AG20443 (cell line): ENCODE measurements around the gene DUSP23.

Experiments used
- DNase-seq: peaks from one replicate; pipeline ENCODE4 v3.0.0; 2012; ENCODE audit warnings: low spot score, mixed read lengths

DUSP23 gene

DNA sequence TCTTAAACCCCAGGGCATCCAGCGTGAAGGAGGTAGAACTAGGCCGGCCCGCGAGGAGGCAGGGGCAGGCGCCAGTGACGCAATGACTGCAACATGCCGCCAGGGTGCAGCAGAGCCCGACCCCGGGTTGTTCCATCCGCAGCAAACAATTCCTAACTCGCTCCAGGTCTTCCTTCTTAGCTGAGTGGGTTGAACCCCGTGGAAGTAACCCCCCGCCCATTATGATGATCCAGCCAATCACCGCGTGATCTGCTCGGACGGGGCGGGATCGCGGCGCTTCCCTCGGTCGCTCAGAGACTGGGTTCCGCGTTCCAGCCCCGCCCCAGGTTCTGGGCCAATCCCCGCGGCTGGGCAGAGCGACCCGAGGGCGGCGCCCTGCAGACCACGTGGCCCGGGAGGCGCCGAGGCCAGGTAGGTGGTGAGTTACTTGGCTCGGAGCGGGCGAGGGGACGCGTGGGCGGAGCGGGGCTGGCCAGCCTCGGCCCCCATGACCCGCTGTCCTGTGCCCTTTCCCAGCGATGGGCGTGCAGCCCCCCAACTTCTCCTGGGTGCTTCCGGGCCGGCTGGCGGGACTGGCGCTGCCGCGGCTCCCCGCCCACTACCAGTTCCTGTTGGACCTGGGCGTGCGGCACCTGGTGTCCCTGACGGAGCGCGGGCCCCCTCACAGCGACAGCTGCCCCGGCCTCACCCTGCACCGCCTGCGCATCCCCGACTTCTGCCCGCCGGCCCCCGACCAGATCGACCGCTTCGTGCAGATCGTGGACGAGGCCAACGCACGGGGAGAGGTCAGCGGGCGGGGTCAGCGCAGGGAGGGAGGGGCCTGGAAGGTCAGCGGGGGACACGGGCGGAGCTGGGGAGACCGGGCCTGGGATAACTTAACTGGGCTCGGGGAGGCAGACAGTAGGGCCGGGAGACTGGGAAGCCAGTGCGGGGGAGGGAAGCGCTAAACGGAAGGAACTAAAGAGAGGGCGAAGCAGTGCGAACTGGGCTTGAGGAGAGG lies at the start of gene DUSP23:
Gene DUSP23 (plus strand): TSS at position 380 of the 1,000 bp plus-strand sequence. CDS start 139 bp downstream, at position 519.
- DNase-seq: peak; percentile 99

DNA sequence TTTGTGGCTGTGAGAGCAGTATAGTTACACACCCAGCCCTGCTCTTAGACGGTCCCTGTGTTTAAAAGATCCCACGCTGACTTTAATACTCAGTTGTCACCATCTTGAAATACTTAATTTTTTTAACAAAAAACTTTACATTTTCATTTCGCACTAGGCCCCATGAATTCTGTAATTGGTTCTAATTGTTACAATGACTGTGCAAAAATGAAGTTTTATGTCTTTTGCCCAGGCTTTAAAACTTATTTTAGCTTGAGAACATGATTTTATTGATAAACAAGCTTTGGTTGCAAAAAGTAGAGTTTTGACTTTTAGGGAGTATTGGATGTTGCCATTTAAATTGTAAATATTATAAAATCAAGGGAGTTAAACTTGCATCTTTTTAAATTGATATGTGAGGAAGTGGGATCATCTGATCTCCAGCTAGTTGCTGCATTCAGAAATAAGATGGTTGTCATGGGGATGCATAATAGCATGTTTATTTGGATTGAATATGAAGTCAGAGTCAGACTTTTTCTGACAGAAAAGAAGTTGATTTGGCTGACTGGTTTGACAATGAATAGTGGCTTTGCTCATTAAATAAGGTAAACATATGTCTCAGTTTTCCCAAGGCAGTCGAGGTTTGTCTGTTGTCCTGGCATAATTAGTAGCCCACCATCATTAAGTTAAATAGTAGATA lies 43.4 kb upstream of the DUSP23 start:
- no peak for DNase-seq

DNA sequence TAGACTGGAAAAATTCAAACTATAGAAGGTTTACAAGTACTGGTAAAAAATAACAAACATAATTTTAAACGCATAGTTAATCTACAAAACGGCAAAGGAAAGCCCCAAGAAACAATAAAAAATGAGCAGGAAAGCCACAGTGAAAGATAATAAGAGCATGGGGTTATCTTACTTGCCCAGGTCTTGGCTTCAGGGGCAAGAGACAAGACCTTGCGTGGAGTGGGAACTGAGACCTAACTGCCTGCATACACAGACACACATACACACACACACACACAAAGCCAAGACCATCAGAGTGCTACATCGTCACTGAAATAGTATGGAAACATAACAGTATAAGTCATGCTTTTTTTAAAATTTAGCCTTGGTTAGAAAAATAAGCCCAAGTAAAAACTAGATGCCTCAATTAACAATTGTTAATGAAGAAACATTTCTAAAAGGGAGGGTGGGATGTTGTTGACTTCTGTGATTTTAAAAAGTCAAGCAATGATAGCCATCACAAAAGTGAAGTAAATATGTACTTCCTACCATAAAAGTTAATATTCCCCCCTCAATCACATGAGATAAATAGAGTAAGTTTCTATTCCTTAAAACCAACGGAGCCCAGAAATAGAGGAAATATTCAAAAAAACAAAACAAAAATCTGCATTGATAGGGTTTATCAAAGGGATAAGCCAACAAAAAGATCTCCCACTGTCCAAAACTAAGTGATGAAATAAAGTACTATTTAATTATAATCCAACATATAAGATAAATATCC lies 36.9 kb upstream of the DUSP23 start:
- no peak for DNase-seq

DNA sequence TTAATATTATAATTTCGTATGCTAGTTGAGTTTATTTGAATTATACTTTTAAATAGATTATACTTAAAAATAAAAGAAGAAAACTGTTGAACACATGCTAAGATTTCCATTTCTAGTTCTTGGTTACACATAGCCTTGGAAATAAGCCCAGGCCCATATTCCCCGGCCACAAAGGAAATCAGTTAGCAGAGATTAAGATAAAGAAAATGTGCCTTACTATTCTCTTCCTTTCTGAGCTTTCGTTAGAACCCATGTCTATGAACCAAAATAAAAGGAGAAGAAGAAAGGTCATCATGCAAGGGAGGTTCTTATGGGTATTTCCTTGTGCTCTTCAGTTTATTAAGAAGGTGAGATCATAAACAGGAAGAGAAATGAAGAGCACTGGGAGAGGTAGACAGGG lies 34.1 kb upstream of the DUSP23 start:
- DNase-seq: no peak

DNA sequence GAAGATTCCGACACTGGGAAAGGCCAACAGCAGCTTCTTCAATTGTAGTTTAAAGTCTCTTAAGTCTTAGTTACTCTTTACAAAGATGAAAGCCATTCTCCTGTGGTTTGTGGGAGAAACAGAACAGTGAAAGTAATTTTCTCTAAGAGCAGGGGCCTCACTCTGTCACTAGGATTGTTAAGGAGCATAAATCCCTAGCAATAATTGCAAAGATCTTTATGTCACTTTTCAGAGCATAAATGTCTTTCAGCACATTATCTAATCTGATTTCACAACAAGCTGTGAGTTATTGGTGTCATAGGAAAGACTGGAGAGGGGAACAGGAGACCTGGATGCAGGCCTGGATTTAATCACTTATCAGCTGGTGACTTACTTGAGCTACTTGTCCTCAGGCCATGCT lies 32.4 kb upstream of the DUSP23 start:
- DNase-seq: no peak

DNA sequence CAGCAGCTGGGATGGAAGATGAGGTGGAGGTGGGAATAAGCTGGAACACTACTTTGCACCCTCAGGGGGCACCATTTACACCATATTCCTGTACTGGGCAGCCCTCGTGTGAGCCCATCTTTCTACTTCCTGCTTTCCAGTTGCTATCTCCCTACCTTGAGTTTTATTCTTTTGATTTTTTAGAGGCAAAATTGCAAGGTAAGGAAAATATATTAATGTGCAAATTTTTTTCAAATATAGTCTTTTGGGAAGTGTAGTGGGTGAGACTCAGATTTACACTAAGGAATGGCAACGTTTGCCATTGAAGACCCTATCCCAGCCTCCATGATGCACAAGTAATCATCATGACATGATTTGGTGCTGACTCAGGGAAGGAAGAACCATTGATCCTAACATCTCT lies 31.1 kb upstream of the DUSP23 start:
- no peak for DNase-seq

DNA sequence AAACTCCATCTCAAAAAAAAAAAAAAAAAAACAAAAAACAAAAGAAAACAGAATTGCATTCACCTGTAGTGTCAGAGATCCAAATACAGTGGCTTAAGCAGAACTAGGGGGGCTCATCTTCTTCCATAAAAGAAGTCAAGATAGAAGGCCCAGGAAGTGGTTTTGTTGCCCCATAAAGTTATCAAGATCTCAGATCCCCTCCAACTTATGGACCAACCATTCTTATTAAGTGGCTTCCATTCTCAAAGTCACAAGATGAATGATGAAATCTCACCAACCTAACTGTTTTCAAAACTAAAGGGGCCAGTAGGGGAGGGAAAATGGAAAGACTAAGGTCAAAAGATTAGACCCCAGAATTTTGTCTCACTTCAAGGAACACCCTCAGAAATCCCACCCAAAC lies 30.1 kb upstream of the DUSP23 start:
- no peak for DNase-seq

DNA sequence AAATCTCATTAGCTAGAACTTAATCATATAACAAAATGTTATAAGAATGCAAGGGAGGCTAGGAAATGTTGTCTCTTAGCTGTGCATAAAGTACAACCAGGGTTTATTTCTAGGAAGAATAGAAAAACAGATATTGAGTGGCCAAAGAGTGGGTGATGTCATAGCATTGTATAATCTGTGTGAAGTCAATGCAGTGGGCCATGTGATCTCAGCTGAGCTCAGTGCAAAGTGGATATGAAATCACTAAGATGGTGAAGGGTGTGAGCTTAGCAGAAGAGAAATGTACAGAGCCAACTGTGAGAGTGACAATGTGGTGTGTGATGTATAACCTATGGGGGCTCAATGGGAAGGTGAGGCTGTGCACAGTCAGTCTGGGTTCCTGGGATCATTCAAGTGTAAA lies 29.7 kb upstream of the DUSP23 start:
- DNase-seq: no peak

DNA sequence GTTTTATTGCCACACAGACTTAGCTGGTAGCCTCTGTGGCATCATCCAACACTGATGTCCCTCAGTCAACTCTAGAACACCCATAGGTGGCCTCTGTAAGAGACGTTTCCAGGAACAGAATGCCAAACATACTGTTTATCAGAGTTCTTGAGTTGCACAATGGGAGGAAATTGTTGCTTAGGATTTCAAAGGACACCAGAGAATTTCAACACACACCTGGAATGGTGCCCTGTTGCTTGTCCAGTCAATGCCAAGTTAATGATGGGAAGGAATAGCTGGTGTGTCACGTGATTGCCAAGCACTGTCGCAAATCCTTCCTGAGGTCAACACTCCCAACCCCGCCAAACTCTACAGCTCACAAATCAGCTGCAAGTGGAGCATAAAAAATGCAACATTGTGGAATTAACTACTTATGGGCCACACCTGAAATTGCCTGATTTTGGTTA lies 28.6 kb upstream of the DUSP23 start:
- peak; percentile 64 for DNase-seq

DNA sequence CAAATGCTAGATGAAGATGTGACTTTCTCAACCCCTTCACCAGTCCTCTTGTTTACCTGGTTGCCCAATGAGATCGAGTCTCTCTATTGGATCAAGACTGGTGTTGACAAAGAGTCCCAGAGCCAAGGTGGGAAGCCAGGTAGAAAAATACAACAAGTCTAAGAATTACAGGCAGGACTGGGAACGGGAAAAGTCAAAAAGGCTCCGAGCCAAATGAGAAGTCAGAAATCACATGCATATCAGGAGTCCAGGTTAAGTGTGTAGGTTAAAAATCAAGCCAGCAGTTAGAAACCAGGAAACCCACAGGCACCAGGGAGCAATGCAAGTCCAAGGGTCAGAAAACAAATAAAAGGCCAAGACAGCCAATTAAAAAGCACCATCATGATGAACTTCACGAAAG lies 27.4 kb upstream of the DUSP23 start:
- no peak for DNase-seq

DNA sequence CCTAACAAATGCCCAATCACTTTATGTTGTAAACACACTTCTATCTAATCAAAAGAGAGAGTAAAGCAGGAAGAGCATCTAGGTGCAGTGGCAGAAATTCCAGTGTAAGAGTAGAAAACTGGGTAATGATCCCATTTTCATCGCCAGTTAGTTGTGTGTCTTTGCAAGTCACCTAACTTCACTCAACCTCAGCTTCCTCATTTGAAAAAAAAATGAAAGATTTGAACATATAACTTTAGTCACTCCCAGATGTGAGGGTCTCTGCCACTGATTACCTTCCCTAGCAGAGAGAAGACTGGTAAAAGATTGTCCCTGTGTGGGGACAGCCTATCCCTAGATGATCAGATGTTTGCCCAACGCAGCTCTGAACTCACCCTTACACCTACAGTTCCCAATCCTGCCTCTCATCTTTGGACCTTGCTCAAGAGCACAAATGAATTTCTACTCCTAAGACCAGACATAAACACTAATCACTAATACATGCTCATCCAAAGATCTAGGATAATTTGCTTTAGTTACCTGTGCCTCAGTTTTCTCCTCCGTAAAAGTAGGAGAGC lies 25.2 kb upstream of the DUSP23 start:
- no peak for DNase-seq

DNA sequence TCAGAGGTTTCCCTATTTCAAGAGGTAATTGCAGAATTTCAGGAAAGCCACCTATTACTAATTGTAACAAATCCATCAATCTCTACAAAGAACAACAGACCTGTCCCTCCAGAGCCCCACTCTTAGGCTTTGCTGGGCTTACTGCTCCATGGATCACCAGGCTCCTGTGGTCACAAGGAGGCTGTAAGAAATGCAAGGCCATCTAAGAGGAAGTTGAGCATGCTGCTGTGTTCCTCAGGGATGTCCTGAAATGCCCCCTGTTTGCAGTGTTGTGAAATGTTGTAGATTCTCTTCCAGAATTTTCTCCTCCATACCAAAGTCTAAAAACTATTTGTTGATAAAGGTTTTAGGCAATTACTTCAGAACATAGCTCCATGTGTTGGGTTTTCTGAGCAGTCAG lies 24.4 kb upstream of the DUSP23 start:
- peak; percentile 33 for DNase-seq

DNA sequence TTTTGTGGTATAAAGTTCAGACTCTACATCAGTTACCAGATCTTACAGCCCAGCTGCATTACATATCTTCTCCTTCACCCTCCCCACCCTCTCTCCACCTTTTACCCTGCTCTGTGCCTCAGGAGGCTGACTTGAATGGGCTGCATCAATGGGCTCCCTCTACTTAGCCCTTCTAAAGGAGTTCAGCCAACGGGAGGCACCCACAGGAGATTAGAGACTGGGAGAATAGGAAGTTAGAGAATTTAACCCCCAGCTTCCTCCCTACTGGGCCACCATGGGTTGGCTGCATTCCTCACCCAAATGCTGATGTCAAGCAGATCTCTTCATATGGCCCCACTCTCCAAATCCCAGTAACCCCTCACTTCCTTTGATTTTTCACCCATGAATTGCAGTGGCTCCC lies 17.1 kb upstream of the DUSP23 start:
- no peak for DNase-seq

DNA sequence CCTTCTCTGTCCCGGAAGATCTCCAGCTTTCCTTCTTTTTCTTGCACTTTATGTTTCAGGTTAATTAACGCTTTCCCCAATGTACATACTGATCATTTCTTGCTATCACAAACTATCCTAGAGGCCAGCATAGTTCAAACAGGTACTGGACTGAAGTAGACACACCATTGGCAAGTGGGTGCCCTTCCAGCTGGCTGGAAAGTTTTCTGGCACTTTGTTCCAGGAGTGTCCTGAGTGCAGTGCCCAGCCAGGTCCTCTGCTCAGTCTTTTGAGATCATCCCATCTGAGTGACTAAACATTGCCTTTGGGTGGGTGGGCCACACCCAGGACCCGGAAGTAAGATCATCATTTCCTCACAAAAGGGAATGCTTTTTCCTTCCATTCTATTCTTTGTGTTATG lies 15.0 kb upstream of the DUSP23 start:
- DNase-seq: no peak

DNA sequence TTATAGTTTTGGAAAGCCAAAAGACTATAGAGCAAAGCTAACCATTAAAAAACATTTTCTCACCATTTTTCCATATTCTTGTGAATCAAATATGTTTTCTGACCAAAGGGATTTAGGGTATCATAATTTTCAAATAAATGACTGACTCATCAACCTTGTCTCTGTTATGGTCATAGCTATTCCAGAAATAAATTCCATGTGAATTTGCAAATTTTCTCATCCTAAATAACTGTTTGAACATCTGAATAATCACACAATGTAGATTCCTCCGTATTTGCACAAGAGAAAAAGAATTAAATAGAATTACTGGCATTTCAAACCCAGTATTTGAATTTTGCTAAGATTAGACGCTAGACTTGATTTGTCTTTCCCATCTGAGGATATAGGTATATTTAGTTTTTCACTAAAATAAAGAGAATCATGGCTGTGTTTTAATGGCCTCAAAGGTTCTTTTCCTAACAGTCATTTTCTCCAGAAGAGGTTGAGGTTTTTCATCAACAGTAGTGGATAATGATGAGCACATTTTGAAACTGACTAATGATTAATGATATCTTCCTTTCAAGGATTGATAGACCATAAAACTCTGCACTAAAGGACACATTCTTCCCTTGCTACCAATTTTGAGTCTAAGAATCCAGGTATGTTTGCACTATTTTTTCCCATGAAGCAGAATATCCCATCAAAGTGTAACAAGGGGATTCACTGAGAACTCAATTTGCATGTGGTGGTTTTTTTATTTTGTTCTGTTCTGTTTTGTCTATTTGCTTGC lies 9.5 kb upstream of the DUSP23 start:
- no peak for DNase-seq

DNA sequence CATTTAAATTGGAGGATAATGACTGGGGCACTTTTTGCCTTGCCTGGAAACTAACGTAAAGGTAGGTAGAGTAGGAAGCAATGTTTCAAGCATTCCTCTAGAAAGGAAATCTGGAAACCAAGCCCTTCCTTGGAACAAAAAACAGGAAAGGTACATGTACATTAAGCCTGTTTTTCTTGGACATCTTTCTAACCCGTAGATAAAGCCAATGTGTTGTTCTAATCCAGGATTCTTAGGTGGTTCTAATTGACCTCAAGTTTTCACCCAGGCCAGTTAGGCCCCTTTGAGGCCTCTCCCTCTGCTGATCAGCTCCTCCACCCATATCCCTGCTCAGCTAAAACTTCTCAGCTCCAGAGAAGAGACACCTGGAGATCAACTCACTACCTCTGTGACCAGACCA lies 6.3 kb upstream of the DUSP23 start:
- no peak for DNase-seq

DNA sequence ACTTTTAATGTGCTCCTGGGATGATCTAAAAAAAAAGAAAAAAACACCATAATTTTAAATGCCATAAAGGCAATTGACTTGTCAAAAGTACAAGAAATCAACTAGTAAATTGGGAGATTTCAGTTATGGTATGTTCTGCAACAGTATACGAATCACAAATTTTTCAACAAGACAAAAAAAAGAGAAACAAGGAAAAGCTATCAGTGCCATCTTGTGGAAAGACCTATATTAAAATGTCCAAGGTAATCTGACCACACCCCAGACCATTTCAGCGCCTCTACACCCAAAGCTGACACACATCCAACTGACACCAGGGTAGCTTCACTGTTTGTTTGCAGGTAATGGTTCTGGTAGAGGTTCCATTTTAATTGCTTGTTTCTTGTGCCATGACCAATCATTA lies 5.0 kb upstream of the DUSP23 start:
- no peak for DNase-seq

DNA sequence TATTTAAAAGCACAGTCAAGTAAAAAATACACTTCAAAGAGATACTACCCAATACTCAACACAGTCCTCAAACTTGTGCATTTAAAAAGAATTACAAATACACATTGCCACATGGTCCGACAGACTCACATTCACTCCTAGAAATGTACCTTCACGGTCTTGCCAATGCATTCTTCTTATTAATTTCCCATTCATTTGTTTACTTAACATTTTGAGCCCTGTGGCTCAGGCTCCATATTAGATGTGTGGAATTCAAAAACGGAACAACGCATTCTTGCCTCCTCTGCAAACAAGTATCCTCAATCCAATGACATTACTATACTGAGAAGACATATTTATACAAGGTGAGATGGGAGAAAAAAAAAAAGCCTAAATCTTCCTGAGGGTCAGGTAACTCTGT lies 2.5 kb upstream of the DUSP23 start:
- no peak for DNase-seq

DNA sequence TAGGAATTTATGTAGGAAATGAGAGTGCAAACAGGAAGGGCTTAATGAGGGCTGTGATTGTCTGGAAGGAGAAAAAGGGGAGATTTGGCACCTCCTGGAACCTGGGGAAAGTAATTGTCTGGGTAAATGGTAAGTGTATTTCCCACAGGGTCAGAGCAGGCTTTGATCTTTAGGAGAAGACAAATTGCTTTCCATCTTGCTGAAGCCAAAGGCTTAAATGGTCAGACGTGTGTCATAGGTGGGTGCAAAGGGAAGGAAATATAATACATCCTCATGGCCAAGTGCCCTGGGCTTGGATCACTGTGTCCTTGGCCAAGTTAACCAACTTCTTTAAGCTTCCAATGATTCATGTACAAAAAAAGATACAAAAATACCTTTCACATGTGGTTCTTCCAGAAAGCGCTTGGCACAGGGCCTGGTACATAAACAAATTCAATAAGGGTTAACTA lies 1.3 kb upstream of the DUSP23 start:
- no peak for DNase-seq

DNA sequence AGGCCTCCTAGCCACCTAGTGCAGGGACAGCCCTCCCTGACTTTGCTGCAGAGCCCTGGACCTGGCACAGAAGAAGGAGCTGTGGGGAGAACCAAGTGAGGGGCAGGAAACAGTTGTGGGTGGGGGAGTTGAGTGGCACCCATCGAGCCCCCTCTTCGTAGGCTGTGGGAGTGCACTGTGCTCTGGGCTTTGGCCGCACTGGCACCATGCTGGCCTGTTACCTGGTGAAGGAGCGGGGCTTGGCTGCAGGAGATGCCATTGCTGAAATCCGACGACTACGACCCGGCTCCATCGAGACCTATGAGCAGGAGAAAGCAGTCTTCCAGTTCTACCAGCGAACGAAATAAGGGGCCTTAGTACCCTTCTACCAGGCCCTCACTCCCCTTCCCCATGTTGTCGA lies 1.2 kb downstream of the DUSP23 start:
- DNase-seq: no peak

DNA sequence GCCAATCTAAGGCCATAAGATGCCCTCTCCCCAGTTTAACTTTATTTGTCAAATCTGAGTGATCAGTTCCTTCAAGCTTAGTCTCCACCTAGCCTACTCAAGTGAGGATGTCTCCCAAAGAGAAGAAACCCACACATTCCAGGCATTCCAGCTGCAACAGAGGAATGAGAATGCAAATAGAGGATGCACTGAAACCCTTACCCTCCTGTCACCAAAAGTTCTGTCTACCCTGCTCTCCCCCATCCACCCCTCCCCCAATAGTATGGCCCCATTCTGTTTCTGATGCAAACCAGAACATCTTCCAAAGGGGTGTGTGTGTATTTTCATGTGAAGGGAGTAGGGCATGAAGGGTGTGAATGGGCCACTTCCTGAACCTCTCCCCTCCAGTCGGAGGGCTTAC lies 3.0 kb downstream of the DUSP23 start:
- no peak for DNase-seq
